Right lobe of liver (tissue), 4 donors: Measurements from ENCODE around the gene CELA2A.

Source experiments
- CTCF ChIP-seq, 4 donors: fragments of 200-600 bp in 3 of 4; fragments of 450-650 bp in 1 of 4; IDR thresholded peaks; one replicate each; pipeline versions ENCODE4 v1.5.1 to v1.8.0; 2016 to 2022; ENCODE audit warnings: antibody characterized with exemption in 4 of 4, mild to moderate bottlenecking in 2 of 4
- POLR2A ChIP-seq: fragments of 450-650 bp; IDR thresholded peaks from one replicate; pipeline ENCODE4 v1.6.1; 2017; ENCODE audit warnings: antibody characterized with exemption, mild to moderate bottlenecking
- donor health status: DM: no; HTN: no; CAD: no.
- donor health status: DM: no; HTN: no; CAD: no.
- donor health status: DM: no; HTN: yes; CAD: no.

GRCh38 chr1:15460708-15461095, 4.2 kb downstream of the CELA2A start:
- TF ChIP-seq CTCF (IDR thresholded peaks at IDR 0.05), result no peak
- no peak for TF ChIP-seq POLR2A
